ENCODE measurements around the gene SPTB.

SPTB gene

GRCh38 chr14:64920465-64920864 is 40.8 kb upstream of the SPTB start:
- Histone ChIP-seq H3K36me3 (peaks cover 13% of the 10 kb centered on the region), H3K4me1 (no peaks in the 10 kb centered on the region), H3K4me3 (ENCODE audit: low read depth, low read length) (no peak overlapping the region), H3K9me3 (no peaks in the 10 kb centered on the region), H3K27me3 (no peaks in the 10 kb centered on the region)
- DNase-seq = no peak
- TF ChIP-seq CTCF (IDR thresholded peaks at IDR 0.05; ENCODE audit: low read depth, low read length) = no peak

GRCh38 chr14:64919618-64920017 is 39.9 kb upstream of the SPTB start:
- peaks cover 8% of the 10 kb centered on the region for H3K36me3 ChIP-seq
- H3K4me3 ChIP-seq (ENCODE audit: low read depth, low read length) = no peak overlapping the region
- no peaks in the 10 kb centered on the region for H3K9me3 ChIP-seq
- peaks cover 3% of the 10 kb centered on the region; the same call in 1 of the 2 replicates for H3K4me1 ChIP-seq
- no peak for DNase-seq
- TF ChIP-seq CTCF (IDR thresholded peaks at IDR 0.05; ENCODE audit: low read depth, low read length) = no peak
- no peaks in the 10 kb centered on the region for H3K27me3 ChIP-seq

- H3K4me1 ChIP-seq = peaks cover 3% of the 10 kb centered on the region; the same call in 1 of the 2 replicates
- no peak for TF ChIP-seq CTCF (IDR thresholded peaks at IDR 0.05; ENCODE audit: low read depth, low read length)
- no peak for DNase-seq
- H3K4me3 ChIP-seq (ENCODE audit: low read depth, low read length) = no peak overlapping the region
- H3K27me3 ChIP-seq = no peaks in the 10 kb centered on the region
- no peaks in the 10 kb centered on the region for H3K9me3 ChIP-seq
- peaks cover 4% of the 10 kb centered on the region; the same call in 1 of the 2 replicates for H3K36me3 ChIP-seq
Measured at GRCh38 chr14:64919215-64919614, 39.5 kb upstream of the SPTB start.

- Histone ChIP-seq H3K4me3 (ENCODE audit: low read depth, low read length) (no peak overlapping the region), H3K27me3 (no peaks in the 10 kb centered on the region), H3K36me3 (no peaks in the 10 kb centered on the region), H3K9me3 (no peaks in the 10 kb centered on the region), H3K4me1 (peaks cover 3% of the 10 kb centered on the region; the same call in 1 of the 2 replicates)
- TF ChIP-seq CTCF (IDR thresholded peaks at IDR 0.05; ENCODE audit: low read depth, low read length) = no peak
- DNase-seq = no peak
Measured at GRCh38 chr14:64918216-64918615, 38.5 kb upstream of the SPTB start.

GRCh38 chr14:64915797-64916196 is 36.1 kb upstream of the SPTB start:
- DNase-seq = no peak
- TF ChIP-seq CTCF (IDR thresholded peaks at IDR 0.05; ENCODE audit: low read depth, low read length) = no peak
- no peaks in the 10 kb centered on the region for H3K36me3 ChIP-seq
- H3K4me1 ChIP-seq = peaks cover 3% of the 10 kb centered on the region; the same call in 1 of the 2 replicates
- H3K27me3 ChIP-seq = no peaks in the 10 kb centered on the region
- no peaks in the 10 kb centered on the region for H3K9me3 ChIP-seq
- no peak overlapping the region for H3K4me3 ChIP-seq (ENCODE audit: low read depth, low read length)

GRCh38 chr14:64915029-64915424 is 35.3 kb upstream of the SPTB start:
- Histone ChIP-seq H3K4me1 (peaks cover 3% of the 10 kb centered on the region; the same call in 1 of the 2 replicates), H3K36me3 (no peaks in the 10 kb centered on the region), H3K4me3 (ENCODE audit: low read depth, low read length) (peak overlapping the region; percentile 96), H3K9me3 (no peaks in the 10 kb centered on the region), H3K27me3 (no peaks in the 10 kb centered on the region)
- DNase-seq = no peak
- no peak for TF ChIP-seq CTCF (IDR thresholded peaks at IDR 0.05; ENCODE audit: low read depth, low read length)

Measured in BE2C (cell line).